Hepatocyte (in vitro differentiated cells): ENCODE measurements around the gene MEIS3.

Experiments used
- CTCF ChIP-seq: fragments of 200-600 bp; sonication (generic); IDR thresholded peaks from 2 replicates; pipeline ENCODE4 v1.5.1; 2016; ENCODE audit warnings: antibody characterized with exemption, mild to moderate bottlenecking; ENCODE audit not compliant: poor library complexity
- EZH2 ChIP-seq: fragments of 200-600 bp; sonication (generic); IDR thresholded peaks from 2 replicates; pipeline ENCODE4 v1.6.1; 2016; ENCODE audit warnings: antibody characterized with exemption, mild to moderate bottlenecking, borderline replicate concordance

DNA sequence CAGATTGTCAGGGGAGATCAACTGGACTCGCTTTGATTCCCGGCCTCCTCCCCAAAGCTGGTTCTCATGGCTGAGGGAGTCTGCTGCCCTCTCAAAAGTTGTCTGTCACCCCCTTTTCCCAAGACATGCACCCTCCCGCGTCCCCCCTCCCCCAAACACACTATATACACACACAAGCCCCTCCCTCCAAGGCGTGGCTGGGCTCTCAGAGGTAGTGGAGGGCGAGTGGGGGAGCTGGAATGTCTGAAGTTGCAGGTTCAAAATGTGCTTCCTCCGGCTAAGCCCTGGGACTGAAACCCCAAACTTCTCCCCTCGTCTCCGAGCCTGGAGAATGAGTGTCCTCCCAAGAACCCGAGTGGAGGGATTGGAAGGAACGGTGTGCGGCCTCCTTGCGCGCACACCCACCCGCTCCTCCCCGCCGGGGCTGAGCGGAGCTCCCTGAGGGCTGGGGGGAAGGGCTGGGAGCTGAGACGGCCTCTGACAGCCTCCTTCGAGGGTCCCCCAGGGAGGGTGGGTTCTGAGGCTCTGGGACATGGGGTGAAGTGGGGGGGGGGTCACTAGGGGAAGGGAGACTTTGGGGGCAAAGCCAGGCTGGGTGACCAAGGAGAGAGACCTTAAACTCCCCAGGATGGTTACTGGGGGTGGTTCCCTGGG is 9.9 kb upstream of the MEIS3 start:
- no peak for TF ChIP-seq CTCF
- no peak for TF ChIP-seq EZH2
